ENCODE data around the gene NSG2.

NSG2 gene

GRCh38 chr5:174149989-174150388 lies 104.5 kb downstream of the NSG2 start:
- DNase-seq (ENCODE audit: low spot score) = no peak

GRCh38 chr5:174151599-174152181 lies 106.2 kb downstream of the NSG2 start:
- DNase-seq (ENCODE audit: low spot score) = no peak

GRCh38 chr5:174154559-174154958 lies 109.1 kb downstream of the NSG2 start:
- no peak for DNase-seq (ENCODE audit: low spot score)

GRCh38 chr5:174155281-174155680 lies 109.8 kb downstream of the NSG2 start:
- DNase-seq (ENCODE audit: low spot score) = no peak

- DNase-seq (ENCODE audit: low spot score) = no peak
Measured at GRCh38 chr5:174155706-174156105, 110.2 kb downstream of the NSG2 start.

DNA sequence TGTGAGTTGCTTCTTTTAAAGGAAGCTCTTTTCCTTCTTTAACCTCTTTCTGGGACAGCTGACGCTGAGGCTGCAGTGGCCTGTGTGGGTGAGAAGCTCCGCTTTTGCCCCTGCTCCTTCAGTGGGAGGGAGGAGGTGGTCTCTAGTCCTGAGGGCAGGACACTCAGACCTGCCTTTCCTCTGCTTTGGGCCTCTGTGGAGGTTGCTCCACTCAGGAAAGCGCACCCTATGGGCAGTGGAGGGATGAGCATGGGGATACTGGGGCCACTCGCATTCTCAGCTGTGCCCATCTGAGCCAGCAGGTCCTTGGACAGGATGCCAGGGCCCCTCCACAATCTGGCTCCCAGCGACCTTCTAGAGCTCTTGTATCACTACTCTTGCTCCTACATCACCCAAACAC lies 111.5 kb downstream of the NSG2 start:
- DNase-seq (ENCODE audit: low spot score) = no peak

All from SK-N-DZ (cell line).